Measurements from ENCODE around the gene SPTB.

Gene SPTB

GRCh38 chr14:64753374-64753773 lies 126.3 kb downstream of the SPTB start:
- Histone ChIP-seq H3K4me3 (ENCODE audit: low read length) (no peak overlapping the region), H3K27me3 (ENCODE audit: control insufficient read depth, low read length) (peaks cover 2% of the 10 kb centered on the region; the same call in 1 of the 2 replicates), H4K20me1 (ENCODE audit: control insufficient read depth, insufficient read depth, low read depth, low read length) (no peaks in the 10 kb centered on the region), H3K36me3 (ENCODE audit: control insufficient read depth, low read length) (no peaks in the 10 kb centered on the region), H3K79me2 (ENCODE audit: control insufficient read depth, low read length) (no peaks in the 10 kb centered on the region), H3K9me3 (ENCODE audit: control insufficient read depth, insufficient read depth, low read length) (no peaks in the 10 kb centered on the region), H3K27ac (ENCODE audit: low read depth, low read length) (no peak overlapping the region), H3K4me2 (ENCODE audit: low read length) (no peak overlapping the region), H3K9me2 (replicated peaks; ENCODE audit: control insufficient read depth, low read length) (no peaks in the 10 kb centered on the region), H3K4me1 (ENCODE audit: control insufficient read depth, low read length) (no peaks in the 10 kb centered on the region), H3F3A (ENCODE audit: control insufficient read depth, insufficient read depth) (no peaks in the 10 kb centered on the region)
- TF ChIP-seq CTCF (IDR thresholded peaks at IDR 0.05; ENCODE audit: low read depth, low read length, poor library complexity, severe bottlenecking), result no peak
- TF ChIP-seq EZH2phosphoT487 (IDR thresholded peaks at IDR 0.05; ENCODE audit: borderline replicate concordance, low read length), result no peak

- Histone ChIP-seq H4K20me1 (ENCODE audit: control insufficient read depth, insufficient read depth, low read depth, low read length) (no peaks in the 10 kb centered on the region), H3F3A (ENCODE audit: control insufficient read depth, insufficient read depth) (no peaks in the 10 kb centered on the region), H3K27me3 (ENCODE audit: control insufficient read depth, low read length) (peaks cover 2% of the 10 kb centered on the region; the same call in 1 of the 2 replicates), H3K9me2 (replicated peaks; ENCODE audit: control insufficient read depth, low read length) (no peaks in the 10 kb centered on the region), H3K4me3 (ENCODE audit: low read length) (no peak overlapping the region), H3K36me3 (ENCODE audit: control insufficient read depth, low read length) (no peaks in the 10 kb centered on the region), H3K4me2 (ENCODE audit: low read length) (no peak overlapping the region), H3K9me3 (ENCODE audit: control insufficient read depth, insufficient read depth, low read length) (no peaks in the 10 kb centered on the region), H3K27ac (ENCODE audit: low read depth, low read length) (no peak overlapping the region), H3K79me2 (ENCODE audit: control insufficient read depth, low read length) (no peaks in the 10 kb centered on the region), H3K4me1 (ENCODE audit: control insufficient read depth, low read length) (no peaks in the 10 kb centered on the region)
- TF ChIP-seq EZH2phosphoT487 (IDR thresholded peaks at IDR 0.05; ENCODE audit: borderline replicate concordance, low read length), result no peak
- TF ChIP-seq CTCF (IDR thresholded peaks at IDR 0.05; ENCODE audit: low read depth, low read length, poor library complexity, severe bottlenecking), result no peak
These were observed 126.8 kb downstream of the SPTB start for GRCh38 chr14:64752909-64753308.

GRCh38 chr14:64748995-64749714 lies 130.6 kb downstream of the SPTB start:
- TF ChIP-seq CTCF (IDR thresholded peaks at IDR 0.05; ENCODE audit: low read depth, low read length, poor library complexity, severe bottlenecking) (no peak), EZH2phosphoT487 (IDR thresholded peaks at IDR 0.05; ENCODE audit: borderline replicate concordance, low read length) (no peak)
- Histone ChIP-seq H3K36me3 (ENCODE audit: control insufficient read depth, low read length) (no peaks in the 10 kb centered on the region), H3K79me2 (ENCODE audit: control insufficient read depth, low read length) (no peaks in the 10 kb centered on the region), H3K4me1 (ENCODE audit: control insufficient read depth, low read length) (no peaks in the 10 kb centered on the region), H3F3A (ENCODE audit: control insufficient read depth, insufficient read depth) (no peaks in the 10 kb centered on the region), H3K9me3 (ENCODE audit: control insufficient read depth, insufficient read depth, low read length) (no peaks in the 10 kb centered on the region), H3K27ac (ENCODE audit: low read depth, low read length) (no peak overlapping the region), H4K20me1 (ENCODE audit: control insufficient read depth, insufficient read depth, low read depth, low read length) (no peaks in the 10 kb centered on the region), H3K4me3 (ENCODE audit: low read length) (no peak overlapping the region), H3K27me3 (ENCODE audit: control insufficient read depth, low read length) (peaks cover 2% of the 10 kb centered on the region; the same call in 1 of the 2 replicates), H3K4me2 (ENCODE audit: low read length) (no peak overlapping the region), H3K9me2 (replicated peaks; ENCODE audit: control insufficient read depth, low read length) (no peaks in the 10 kb centered on the region)

All from DOHH2 (cell line).